SKM-1 treated with dmso at 0.1 percent for 144 hours (cell line): ENCODE measurements around the gene SNX24.
"Not testable (repeated sequence)": the region's sequence is repeated elsewhere in the genome, so short reads cannot be mapped to it uniquely, and the experiment has no call there.

Experiments
- DNase-seq: peaks from one replicate; lab custom pipeline; 2025; ENCODE audit not compliant: unreplicated experiment; lab: John Stamatoyannopoulos, UW

Gene SNX24

DNA sequence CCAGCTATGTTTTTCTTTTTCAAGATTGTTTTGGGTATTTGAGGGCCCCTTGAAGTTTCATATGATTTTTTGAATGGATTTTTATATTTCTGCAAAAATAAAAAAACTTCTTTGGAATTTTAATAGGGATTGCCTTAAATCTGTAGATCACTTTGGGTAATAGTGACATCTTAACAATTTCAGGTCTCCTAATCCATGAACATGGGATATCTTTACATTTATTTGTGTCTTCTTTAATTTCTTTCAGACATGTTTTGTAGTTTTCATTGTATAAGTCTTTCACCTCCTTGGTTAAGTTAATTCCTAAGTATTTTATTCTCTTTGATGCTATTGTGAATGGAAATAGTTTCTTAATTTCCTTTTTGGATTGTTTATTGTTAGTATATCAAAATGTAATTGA, 112.0 kb downstream of the SNX24 start:
- no peak for DNase-seq

- no peak for DNase-seq
These were observed 114.5 kb downstream of the SNX24 start for GRCh38 chr5:122959740-122960445.

- DNase-seq: no peak
These were observed 117.9 kb downstream of the SNX24 start for GRCh38 chr5:122963305-122963704.

GRCh38 chr5:122965111-122965510, 119.7 kb downstream of the SNX24 start:
- no peak for DNase-seq

- DNase-seq: no peak
These were observed 121.7 kb downstream of the SNX24 start for GRCh38 chr5:122967085-122967484.

- no peak for DNase-seq
These were observed 122.2 kb downstream of the SNX24 start for GRCh38 chr5:122967625-122968024.

- DNase-seq: not testable (repeated sequence)
These were observed 122.6 kb downstream of the SNX24 start for GRCh38 chr5:122968056-122968455.

DNA sequence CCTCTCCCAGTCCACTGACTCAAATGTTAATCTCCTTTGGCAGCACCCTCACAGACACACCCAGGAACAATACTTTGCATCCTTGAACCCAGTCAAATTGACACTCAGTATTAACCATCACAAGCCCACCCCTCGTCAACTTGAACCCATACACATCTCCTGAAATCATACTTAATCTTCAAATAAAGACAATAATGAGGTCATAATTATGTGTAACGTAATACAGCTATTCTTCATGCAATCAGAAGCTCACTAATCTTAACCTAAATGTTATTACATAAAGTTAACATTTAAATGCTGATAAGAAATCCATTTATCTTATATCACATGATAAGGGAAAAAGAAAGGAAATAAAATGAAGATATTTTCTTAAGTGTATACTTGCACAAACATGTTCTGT, 125.9 kb downstream of the SNX24 start:
- no peak for DNase-seq

DNA sequence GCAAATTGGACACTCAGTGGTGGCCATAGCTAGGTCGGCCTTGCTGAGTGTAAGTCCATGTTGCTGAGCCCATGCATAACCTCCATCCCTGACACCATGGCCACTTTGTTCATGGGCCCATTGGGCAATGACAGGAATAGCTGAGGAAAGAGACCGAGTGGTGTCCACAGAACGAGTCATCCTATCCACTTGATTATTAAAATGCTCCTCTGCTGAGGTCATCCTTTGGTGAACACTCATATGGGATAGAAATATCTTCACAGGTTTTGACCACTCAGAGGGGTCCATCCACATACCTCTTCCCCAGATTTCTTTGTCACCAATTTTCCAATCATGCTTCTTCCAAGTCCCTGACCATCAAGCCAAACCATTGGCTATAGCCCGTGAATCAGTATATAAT, 127.5 kb downstream of the SNX24 start:
- DNase-seq: no peak

GRCh38 chr5:122973759-122974158, 128.3 kb downstream of the SNX24 start:
- not testable (repeated sequence) for DNase-seq

GRCh38 chr5:122974251-122974650, 128.8 kb downstream of the SNX24 start:
- not testable (repeated sequence) for DNase-seq

GRCh38 chr5:122977319-122977718, 131.9 kb downstream of the SNX24 start:
- DNase-seq: no peak

DNA sequence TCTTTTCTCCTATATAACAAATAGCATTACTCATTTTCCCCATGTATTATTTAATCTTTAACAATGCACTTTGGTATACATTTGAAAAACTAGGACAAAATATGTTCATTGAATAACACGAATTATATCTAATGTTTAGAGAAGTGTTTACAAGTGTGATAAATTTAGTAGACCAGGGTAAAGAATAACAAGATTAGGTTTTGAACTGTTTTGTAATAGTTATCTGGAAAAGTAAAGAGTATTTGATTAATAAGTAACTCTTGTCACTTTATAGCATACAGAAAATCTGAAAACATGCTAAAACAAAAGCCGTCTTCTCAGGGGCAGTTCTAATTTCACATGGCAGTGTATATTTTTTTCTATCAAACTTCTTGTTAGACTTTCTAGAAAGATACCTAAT, 132.7 kb downstream of the SNX24 start:
- DNase-seq: no peak

DNA sequence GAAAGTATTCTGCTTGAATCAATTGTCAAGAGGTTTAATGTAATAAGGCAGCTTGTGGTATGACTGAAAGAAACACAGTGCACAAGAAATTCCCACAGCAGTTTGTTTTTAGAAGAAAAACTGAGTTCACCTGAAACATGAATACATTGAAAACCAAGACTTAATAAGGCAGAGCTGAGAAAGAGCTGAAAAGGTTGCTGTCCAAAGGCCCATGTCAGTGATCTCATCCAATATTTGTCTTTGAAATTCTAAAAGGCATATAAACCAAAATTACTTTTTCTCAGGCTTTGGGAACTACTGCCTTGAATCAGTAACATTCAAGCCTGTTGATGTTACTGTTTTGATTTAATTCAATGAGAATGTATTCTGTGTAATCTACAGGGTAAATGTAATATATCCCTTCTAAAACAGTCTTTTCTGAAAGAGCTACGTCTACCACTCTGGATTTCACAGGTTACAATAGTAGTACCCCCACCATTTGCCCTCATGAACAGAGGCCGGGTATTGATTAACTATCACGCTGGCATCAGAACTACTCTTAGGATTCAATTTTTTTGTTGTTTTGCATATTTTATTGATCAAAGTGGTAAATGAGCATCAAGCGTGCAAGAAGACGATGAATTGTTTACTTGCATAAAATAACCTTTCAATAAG, 133.4 kb downstream of the SNX24 start:
- DNase-seq: no peak

GRCh38 chr5:122981846-122982245, 136.4 kb downstream of the SNX24 start:
- DNase-seq: no peak

- DNase-seq: no peak
These were observed 137.0 kb downstream of the SNX24 start for GRCh38 chr5:122982376-122982775.

GRCh38 chr5:122984425-122984824, 139.0 kb downstream of the SNX24 start:
- DNase-seq: no peak

GRCh38 chr5:122985006-122985700, 139.7 kb downstream of the SNX24 start:
- no peak for DNase-seq

DNA sequence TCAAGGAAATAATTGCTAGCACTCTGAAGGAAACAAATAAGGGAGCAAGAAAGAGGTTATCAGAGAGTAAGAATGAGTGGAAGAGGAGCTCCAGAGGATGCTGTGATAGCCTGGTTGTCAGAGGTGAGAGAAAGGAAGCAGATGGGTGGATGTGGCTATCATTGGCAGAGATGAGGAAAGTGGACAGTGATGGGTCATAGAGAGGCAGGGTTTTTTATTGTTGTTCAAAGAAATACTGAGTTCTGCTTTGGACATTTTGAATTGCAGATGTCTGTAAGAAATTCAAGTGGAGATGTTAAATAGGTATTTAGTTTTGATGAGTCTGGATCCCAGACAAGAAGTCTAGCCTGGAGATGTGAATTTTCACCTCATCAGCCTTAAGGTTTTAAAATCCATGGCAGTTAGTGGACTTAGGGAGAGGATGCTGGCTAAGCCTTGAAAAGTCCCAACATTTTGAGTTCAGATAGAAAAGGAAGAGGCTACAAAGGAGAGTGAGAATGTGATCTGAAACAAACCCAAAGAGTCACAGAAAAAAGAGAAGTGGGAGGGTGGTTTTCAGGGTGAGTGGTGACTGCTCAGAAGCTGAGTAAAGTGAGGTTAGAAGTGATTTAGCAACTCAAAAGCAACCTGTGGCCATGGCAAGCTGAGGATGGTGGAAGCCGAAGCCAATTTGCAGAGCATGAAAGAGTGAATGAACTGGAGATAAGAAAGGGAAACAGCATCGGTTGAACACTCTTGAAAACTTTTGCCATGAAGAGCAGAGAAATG, 140.7 kb downstream of the SNX24 start:
- DNase-seq: peak; percentile 62

GRCh38 chr5:122996091-122996490, 150.7 kb downstream of the SNX24 start:
- DNase-seq: no peak

DNA sequence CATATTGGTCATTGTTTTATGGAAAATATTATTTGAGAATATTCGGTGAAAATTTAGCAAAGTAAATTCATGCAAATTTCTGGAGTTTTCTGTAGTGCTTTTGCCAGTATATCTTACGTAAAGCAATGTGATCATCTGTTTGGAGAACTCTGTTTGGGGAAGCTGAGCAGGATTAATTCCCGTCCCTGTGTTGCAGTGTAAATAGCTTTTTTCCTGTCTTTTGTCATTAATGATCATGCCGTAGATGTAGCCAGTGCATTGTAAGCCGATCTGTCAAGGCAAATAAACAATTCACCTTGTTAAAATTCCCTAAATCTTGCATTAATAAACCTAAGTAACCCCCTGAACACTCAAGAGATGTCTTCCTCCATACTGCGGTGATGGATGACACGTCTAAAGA, 151.9 kb downstream of the SNX24 start:
- no peak for DNase-seq
